Aorta (tissue), 5 donors: ENCODE measurements around the gene SYNJ2. TPM values are rescaled to one million over a fixed set of nuclear protein-coding genes. Genes with fewer than 3 reads are reported as not detected.

ENCODE experiments used
- ATAC-seq: fragments of 200-7000 bp; cut with Tn5 transposase; one replicate; pipeline ENCODE4 v1.9.1; 2022; ENCODE audit warnings: moderate library complexity; ENCODE audit not compliant: low FRiP score
- DNase-seq, 2 donors: peaks; one replicate each; pipeline ENCODE4 v3.0.0-alpha.2; 2020
- H3K27ac ChIP-seq, 2 donors: one replicate each; pipeline ENCODE4 v1.5.1; 2013; ENCODE audit warnings: low read length in 2 of 2, mild to moderate bottlenecking in 2 of 2, moderate library complexity in 2 of 2, control low read depth in 1 of 2, inconsistent platforms in 1 of 2, low read depth in 1 of 2
- H3K27me3 ChIP-seq, 2 donors: one replicate each; pipeline ENCODE4 v1.6.1; 2013; ENCODE audit warnings: control low read depth in 1 of 2, low read length in 1 of 2, mild to moderate bottlenecking in 1 of 2, moderate library complexity in 1 of 2; ENCODE audit not compliant: insufficient read depth in 2 of 2, control insufficient read depth in 1 of 2
- H3K36me3 ChIP-seq, 2 donors: one replicate each; pipeline ENCODE4 v1.6.1; 2013; ENCODE audit warnings: control low read depth in 1 of 2, low read length in 1 of 2, mild to moderate bottlenecking in 1 of 2; ENCODE audit not compliant: insufficient read depth in 2 of 2, control insufficient read depth in 1 of 2
- H3K4me1 ChIP-seq, 2 donors: one replicate each; pipeline ENCODE4 v1.6.1; 2013; ENCODE audit warnings: low read length in 2 of 2, control low read depth in 1 of 2, mild to moderate bottlenecking in 1 of 2, moderate library complexity in 1 of 2; ENCODE audit not compliant: insufficient read depth in 2 of 2, control insufficient read depth in 1 of 2
- H3K4me3 ChIP-seq, 2 donors: one replicate each; pipeline ENCODE4 v1.5.1; 2013; ENCODE audit warnings: low read length in 2 of 2, control low read depth in 1 of 2, mild to moderate bottlenecking in 1 of 2
- H3K9me3 ChIP-seq: one replicate; pipeline ENCODE4 v1.6.1; 2013; ENCODE audit warnings: mild to moderate bottlenecking, low read length; ENCODE audit not compliant: control insufficient read depth
- WGBS, 2 donors: extraction: QIAGEN DNeasy Blood & Tissue Kit; methylation state at CpG; one replicate each; pipeline ENCODE4 v1.1.7; 2013; 5-methylcytosine and 5-hydroxymethylcytosine counted together
- intact Hi-C, 2 donors: fragments of 100-400 bp; cut with DNase I; formaldehyde crosslinking; loops; one replicate each; pipeline versions ENCODE4 v1.14.2 to v1.15.0; 2022
- polyA plus RNA-seq, 2 donors: library from polyadenylated mRNA; stranded (reverse); fragments of 200-250 nt; gene quantifications; one replicate each; pipeline ENCODE4 v1.2.3, GENCODE V29; 2013
- total RNA-seq, 2 donors: library from RNA; stranded (reverse); fragmentation: NEBNext Ultra II Directional; extraction: Animal tissue kit (Norgen Biotek cat#: 25700); gene quantifications; one replicate each; pipeline ENCODE4 v1.2.1, GENCODE V29; 2021
- donor health status: healthy with polysubstance abuse.
- donor health status: Bipolar disorder and iron deficiency.
- donor health status: DM: no; HTN: no; CAD: no.
- donor health status: DM: no; HTN: no; CAD: no.
- donor health status: DM: yes; HTN: yes; CAD: no.

SYNJ2 gene
- total and polyA plus RNA-seq, 4 donors = 8.6 to 38.7 (median 22.4) TPM

DNA sequence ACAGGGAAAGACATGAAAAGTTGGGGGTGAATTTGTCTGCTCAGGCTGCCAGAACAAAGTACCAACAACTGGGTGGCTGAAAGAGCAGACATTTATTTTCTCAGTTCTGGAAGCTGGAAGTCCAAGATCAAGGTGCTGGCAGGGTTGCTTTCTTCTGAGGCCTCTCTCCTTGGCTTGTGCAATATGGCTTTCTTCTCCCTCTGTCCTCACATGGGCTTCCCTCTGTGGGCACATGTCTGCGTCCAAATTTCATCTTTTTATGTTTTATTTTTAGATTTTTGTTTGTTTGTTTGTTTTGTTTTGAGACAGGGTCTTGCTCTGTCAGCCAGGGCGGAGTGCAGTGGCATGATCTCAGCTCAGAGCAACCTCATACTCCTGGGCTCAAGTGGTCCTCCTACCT, 6.2 kb upstream of the SYNJ2 start:
- no peak for ATAC-seq
- WGBS, 2 donors = 95 to 96% methylated on average over 2 of the region's 2 CpGs
- no peaks in the 10 kb centered on the region for H3K4me1 ChIP-seq
- no peak overlapping the region for H3K4me3 ChIP-seq
- no peaks in the 10 kb centered on the region for H3K27me3 ChIP-seq
- DNase-seq = no peak
- no peaks in the 10 kb centered on the region for H3K36me3 ChIP-seq
- intact Hi-C loops = no loop called here
- H3K9me3 ChIP-seq = no peaks in the 10 kb centered on the region
- no peak overlapping the region for H3K27ac ChIP-seq

DNA sequence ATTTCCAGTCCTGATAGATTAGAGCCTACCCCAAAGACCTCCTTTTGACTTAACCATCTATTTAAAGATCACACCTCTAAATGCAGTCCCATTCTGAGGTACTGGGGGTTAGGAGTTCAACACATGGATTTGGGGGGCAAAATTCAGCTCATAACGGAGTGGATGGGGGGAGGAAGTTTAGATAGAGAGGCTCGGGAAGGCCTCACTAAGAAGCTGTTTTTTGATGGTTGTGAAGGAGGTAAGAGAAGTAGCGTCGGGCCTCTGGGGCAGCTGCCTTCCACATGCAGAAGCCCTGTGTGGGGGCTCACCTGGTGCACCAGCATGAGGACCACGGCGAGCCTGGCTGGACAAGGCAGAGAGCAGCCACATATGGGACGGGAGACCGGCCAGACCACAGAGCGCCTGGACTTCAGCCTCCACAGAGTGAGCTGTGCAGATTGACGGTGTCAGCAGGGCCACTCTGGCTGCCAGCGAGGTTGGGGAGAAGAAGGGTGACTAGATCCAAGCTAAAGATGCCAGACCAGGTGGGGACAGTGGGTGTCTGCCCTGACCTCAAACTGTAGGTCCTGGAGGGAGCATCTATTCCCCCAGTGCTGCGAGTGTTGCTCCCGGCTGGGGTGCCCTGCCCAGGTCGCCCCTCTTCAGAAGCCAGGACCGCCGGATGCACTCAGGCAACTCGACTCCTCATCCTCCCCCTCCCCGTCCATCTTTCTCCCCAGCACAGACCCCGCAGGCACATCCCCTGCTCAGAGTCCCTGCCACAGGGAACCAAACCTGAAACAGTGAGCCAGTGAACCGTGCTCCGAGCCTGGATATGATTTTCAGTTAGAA, 5.1 kb upstream of the SYNJ2 start:
- intact Hi-C loops = no loop called here
- Histone ChIP-seq H3K27me3 (no peaks in the 10 kb centered on the region), H3K36me3 (no peaks in the 10 kb centered on the region), H3K4me1 (no peaks in the 10 kb centered on the region), H3K27ac (no peak overlapping the region), H3K4me3 (no peak overlapping the region), H3K9me3 (no peaks in the 10 kb centered on the region)
- DNase-seq (no peak), ATAC-seq (no peak)
- WGBS, 2 donors = 95 to 96% methylated on average over 21 of the region's 21 CpGs

GRCh38 chr6:157977176-157977804, 4.4 kb upstream of the SYNJ2 start:
- Histone ChIP-seq H3K36me3 (no peaks in the 10 kb centered on the region), H3K9me3 (no peaks in the 10 kb centered on the region), H3K4me1 (no peaks in the 10 kb centered on the region), H3K27me3 (no peaks in the 10 kb centered on the region), H3K27ac (no peak overlapping the region), H3K4me3 (no peak overlapping the region)
- ATAC-seq = no peak
- 86 to 92% methylated on average over 10 of the region's 10 CpGs for WGBS, 2 donors
- intact Hi-C loops = no loop called here
- DNase-seq = no peak

GRCh38 chr6:157978021-157978783, 3.5 kb upstream of the SYNJ2 start:
- H3K4me1 ChIP-seq = no peaks in the 10 kb centered on the region
- no peaks in the 10 kb centered on the region for H3K27me3 ChIP-seq
- H3K4me3 ChIP-seq = no peak overlapping the region
- no peak for ATAC-seq
- 86 to 88% methylated on average over 16 of the region's 16 CpGs for WGBS, 2 donors
- no peaks in the 10 kb centered on the region for H3K9me3 ChIP-seq
- no peaks in the 10 kb centered on the region for H3K36me3 ChIP-seq
- no peak for DNase-seq
- H3K27ac ChIP-seq = no peak overlapping the region
- intact Hi-C loops = no loop called here

DNA sequence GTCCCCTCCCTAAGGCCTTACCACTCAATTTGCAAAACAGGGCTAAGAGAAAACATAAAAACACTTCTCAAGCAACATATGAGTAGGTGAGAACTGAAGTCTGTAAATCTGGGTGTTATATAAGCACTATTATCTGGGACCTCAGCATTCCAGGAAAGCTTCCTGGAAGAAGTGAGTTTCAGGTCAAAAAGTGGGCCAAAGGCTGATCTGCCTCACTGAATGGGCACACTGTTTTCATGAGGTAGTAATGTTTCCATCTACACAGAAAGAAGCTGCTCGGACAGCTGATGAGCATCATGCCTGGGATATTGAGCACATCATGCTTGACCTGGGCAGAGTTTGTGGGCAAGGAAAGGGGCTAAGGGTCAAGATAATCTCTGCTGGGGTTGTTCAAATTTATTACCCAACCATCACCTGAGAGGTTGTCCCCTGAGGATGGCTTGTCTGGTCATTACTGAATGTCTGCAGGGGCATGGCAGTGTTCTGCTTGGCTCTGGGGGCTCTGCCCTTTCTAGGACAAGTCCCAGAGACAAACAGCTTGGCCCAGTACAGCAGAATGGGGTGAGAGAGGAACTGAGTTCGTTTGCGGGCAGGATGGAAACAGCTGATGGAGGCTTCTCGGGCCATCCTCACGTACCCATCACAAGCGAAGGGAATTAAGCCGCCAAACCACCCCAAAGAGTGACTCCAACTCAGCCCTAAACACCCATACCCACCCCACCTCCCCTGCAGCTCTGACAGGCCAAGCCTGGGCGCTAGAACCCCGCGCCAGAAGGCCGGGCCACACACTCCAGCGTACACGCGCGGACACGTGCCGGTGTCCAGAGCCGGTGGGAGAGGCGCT, 1.2 kb upstream of the SYNJ2 start:
- intact Hi-C loops = loop anchor here in 1 of 2 donors (2.0 to 5.0 kb wide), 2 partner anchors 42 to 90 kb away; no protein-coding TSS in a partner anchor
- Histone ChIP-seq H3K4me3 (no peak overlapping the region), H3K36me3 (no peaks in the 10 kb centered on the region), H3K27me3 (no peaks in the 10 kb centered on the region), H3K4me1 (no peaks in the 10 kb centered on the region), H3K9me3 (no peaks in the 10 kb centered on the region), H3K27ac (peak overlapping the region in 1 of 2 donors; percentile 49)
- ATAC-seq (peak; percentile 36), DNase-seq (no peak)
- 49 to 50% methylated on average over 19 of the region's 19 CpGs for WGBS, 2 donors

DNA sequence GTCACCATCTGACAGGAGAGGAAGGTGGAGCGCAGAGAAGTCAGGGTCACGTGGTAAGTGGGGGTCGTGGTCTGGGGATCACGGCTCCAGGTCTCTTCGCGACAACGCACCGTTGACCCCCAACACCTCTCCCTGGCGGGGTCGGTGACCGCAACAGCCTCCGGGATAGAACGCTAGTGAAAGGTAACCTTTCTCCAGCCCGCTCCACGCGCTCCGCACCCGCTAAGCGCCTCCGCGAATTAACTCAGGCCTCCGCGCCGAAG, 600 bp upstream of the SYNJ2 start:
- 9 to 15% methylated on average over 24 of the region's 24 CpGs for WGBS, 2 donors
- H3K4me3 ChIP-seq = peak overlapping the region; percentile 93 to 95
- H3K9me3 ChIP-seq = no peaks in the 10 kb centered on the region
- no peaks in the 10 kb centered on the region for H3K36me3 ChIP-seq
- DNase-seq (no peak), ATAC-seq (no peak)
- H3K27ac ChIP-seq = peak overlapping the region in 1 of 2 donors; percentile 49
- H3K4me1 ChIP-seq = no peaks in the 10 kb centered on the region
- intact Hi-C loops = loop anchor here in 1 of 2 donors (2.0 to 5.0 kb wide), 2 partner anchors 41 to 90 kb away; no protein-coding TSS in a partner anchor
- H3K27me3 ChIP-seq = no peaks in the 10 kb centered on the region

DNA sequence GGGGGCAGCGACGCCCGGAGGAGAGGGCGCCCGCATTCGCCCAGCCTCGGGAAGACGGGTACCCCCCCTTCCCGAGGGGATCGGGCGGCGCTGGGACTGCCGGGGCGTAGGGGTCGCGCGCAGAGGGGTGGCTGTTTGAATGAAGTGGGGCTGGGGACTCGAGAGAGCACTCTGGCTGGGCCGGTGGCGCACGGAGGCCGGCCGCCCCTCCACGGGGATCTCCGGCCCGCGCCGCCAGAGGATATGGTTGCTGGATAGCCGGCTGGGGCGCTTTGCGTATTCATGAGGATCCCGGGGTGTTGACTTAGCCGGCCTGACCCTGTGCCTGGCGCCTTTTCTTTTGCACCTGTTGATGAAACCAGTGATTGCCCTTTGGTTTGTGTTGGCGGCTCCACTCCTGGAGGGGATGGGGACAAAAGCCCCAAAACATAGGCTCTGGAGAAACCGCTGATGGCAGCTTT, 469 bp downstream of the SYNJ2 start:
- no peaks in the 10 kb centered on the region for H3K27me3 ChIP-seq
- H3K4me1 ChIP-seq = no peaks in the 10 kb centered on the region

More for the DNA sequence above, 469 bp downstream of the SYNJ2 start:
- ATAC-seq (peak; percentile 6), DNase-seq (peak in 1 of 2 donors; percentile 82)
- Histone ChIP-seq H3K36me3 (no peaks in the 10 kb centered on the region), H3K9me3 (no peaks in the 10 kb centered on the region), H3K27ac (peak overlapping the region in 1 of 2 donors; percentile 52), H3K4me3 (peak overlapping the region; percentile 93 to 95)
- intact Hi-C loops = loop anchor here (2.0 to 5.0 kb wide), 3 partner anchors 17 to 89 kb away; no protein-coding TSS in a partner anchor
- WGBS, 2 donors = 1% methylated on average over 21 to 36 of the region's 36 CpGs
